HG03439 (cell line): ENCODE data around the gene CD59.
"Not testable (repeated sequence)": the region's sequence is repeated elsewhere in the genome, so short reads cannot be mapped to it uniquely, and the experiment has no call there.

Experiments
- ATAC-seq: cut with Tn5 transposase; IDR thresholded peaks from one replicate; pipeline ENCODE4 v1.9.1; 2021; ENCODE audit warnings: mild to moderate bottlenecking, moderate library complexity; ENCODE audit not compliant: unreplicated experiment

Gene CD59

GRCh38 chr11:33669598-33670249 lies 66.5 kb downstream of the CD59 start:
- ATAC-seq, result no peak

- ATAC-seq, result no peak
Measured at GRCh38 chr11:33668951-33669596, 67.1 kb downstream of the CD59 start.

DNA sequence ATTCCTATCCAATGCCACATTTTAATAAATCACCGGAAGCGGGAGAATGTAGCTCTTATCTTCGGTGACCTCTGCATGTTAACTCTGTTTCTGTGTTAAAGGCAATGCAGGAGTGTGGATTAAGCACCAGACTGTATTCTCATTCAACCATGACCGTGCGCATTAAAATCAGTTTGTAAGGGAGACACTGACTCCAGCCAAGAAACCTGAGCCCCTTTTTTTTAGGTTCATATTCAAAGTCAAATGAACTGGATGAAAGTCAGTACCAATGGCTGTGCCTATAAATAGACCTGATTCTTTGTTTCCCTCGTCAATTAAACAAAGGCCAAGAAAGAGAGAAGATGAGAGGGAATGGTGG lies 67.8 kb downstream of the CD59 start:
- ATAC-seq, result no peak

DNA sequence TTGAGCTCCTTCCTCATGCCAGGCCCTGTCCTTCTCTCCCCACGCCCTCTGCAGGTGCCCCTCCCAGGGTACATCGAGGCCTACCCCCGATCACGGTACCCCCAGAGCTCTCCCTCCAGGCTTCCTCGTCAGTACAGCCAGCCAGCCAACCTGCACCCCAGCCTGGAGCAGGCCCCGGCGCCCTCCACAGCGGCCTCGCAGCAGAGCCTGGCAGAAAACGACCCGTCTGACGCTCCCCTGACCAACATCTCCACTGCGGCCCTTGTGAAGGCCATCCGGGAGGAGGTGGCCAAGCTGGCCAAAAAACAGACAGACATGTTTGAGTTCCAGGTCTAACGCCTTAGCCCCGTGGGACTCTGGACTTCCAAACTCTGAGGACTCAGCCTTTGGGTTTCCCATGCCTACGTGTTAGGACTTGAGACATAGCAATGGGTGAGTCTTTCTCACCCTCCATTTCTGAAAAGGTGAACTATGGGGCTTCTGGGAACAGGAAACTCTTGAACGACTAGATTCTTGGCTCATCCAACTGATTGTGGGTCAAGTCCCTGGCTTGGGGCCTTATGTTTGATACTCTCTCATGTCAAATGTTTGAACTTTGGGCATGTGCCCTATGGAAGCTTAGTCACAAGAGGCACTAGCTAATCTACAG lies 68.3 kb downstream of the CD59 start:
- no peak for ATAC-seq

GRCh38 chr11:33665350-33666106 lies 70.7 kb downstream of the CD59 start:
- no peak for ATAC-seq

DNA sequence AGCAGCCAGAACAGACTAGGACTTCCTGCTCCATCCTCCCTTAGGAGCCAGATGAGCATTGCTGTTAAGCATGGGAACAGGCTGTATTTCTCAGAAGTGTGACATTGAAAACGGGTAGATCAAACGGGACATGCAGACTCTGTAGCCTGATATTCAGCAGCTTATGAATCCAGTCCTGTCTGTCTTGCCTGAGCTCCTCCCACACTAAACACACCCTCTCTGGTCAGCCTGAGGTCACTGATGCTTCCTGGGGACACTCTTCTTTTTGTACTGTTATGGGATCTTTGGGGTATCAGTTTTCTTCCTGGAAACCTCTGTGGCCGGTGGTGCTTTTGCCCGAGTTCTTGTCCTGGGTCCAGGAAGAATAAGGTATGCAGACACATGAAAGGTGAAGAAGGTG lies 71.4 kb downstream of the CD59 start:
- no peak for ATAC-seq

GRCh38 chr11:33664166-33664565 lies 72.1 kb downstream of the CD59 start:
- ATAC-seq, result no peak

DNA sequence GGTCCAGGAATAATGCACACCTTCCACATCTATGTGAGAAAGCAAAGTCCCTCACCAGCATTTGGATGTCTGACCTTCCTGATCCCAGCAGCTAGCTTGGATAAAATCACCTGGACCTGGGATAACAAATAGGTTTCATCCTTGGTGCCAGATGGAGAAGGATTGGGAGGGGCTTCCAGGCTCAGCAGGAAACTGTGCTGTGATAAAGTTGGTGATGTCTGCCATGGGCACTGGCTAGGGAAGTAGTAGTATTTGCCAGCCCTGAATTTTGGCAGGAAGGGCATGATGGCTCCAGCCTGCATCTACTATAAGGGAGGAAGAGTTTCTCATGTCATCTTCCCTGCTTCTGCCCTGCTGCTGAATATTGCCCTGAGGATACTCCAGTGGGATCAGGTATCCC lies 73.1 kb downstream of the CD59 start:
- ATAC-seq, result no peak

DNA sequence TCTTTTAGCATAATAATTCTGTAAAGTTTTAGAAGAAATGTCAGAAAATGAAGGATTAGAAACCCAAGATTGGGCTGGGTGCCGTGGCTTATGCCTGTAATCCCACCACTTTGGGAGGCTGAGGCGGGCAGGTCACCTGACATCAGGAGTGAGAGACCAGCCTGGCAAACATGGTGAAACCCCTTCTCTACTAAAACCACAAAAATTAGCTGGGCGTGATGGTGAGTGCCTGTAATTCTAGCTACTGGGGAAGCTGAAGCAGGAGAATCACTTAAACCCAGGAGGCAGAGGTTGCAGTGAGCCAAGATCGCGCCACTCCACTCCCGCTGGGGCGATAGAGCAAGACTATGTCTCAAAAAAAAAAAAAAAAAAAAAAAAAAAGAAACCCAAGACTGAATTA lies 74.7 kb downstream of the CD59 start:
- not testable (repeated sequence) for ATAC-seq

DNA sequence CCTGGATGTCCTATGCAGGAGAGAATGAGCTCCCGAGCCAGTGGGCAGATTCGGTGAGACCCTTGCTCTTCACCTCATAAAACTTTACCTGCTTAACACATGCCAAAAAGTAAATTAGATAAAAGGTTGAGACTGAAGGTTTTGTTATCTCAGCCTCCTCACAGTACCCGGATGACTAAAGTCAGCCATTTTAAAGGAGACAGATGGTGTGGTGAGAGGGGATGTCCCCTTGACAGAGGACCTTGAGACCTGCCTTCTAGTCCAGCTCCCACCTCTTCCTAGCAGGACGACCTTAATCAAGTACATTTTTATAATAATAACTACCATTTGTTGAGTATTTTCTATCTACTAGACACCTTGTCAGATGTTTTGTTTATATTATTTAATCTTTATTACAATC lies 75.3 kb downstream of the CD59 start:
- ATAC-seq, result no peak

DNA sequence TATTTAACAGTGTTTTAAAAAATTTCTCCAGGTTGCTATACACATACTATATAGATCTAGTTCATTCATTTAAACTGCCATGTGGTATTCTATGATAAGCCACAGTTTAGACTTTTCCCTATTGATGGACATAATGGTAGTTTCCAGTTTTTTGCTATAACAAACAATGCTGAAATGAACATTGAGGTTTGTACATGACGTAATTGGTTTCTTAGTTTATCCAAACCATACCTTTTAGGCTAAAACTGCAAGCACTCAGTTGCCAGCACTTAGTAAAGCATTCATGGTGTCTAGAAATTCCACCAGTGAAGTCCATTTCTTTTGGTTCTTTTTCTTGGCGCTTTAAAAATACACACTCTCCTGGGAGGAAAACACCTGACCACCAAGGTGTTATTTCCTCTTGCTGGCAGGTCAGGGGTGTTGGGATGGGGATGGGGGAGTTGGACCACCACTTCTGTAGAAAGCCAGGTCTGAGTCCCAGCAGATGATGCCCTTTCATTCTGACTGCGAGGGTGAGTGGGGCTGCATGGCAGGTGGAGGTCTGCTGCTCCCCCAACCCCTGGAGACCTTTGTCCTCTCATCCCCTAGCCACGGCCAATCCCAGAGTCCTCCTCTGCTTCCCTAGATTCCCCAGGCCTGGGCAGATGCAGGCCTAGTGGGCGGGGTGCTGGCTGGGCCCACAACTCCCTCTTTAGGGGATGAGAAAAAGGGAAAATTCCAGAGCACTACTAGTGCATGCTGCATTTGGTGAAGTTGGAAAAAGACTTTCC lies 76.7 kb downstream of the CD59 start:
- no peak for ATAC-seq

- no peak for ATAC-seq
Measured at GRCh38 chr11:33658195-33658900, 77.9 kb downstream of the CD59 start.

DNA sequence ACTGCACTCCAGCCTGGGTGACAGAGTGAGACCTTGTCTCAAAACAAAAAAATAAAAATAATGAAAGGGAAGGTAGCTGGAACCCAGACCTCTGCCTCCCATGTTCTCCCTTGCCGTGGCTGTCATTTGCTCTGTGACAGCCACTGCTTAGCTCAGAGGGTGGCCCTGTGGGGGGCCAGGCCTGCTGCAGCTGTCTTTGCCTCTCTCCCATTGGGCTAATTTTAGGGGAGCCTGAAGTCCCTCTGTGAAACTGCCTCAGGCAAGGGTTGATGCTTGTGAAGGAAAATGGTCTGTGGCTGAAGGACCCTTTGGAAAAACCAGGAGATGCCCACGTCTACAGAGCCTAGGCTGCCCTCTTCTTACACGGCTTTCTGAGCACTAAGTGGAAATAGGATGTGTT lies 78.5 kb downstream of the CD59 start:
- ATAC-seq, result no peak

GRCh38 chr11:33656768-33657167 lies 79.5 kb downstream of the CD59 start:
- ATAC-seq, result no peak

- peak; percentile 62 for ATAC-seq
Measured at GRCh38 chr11:33655842-33656600, 80.2 kb downstream of the CD59 start.

DNA sequence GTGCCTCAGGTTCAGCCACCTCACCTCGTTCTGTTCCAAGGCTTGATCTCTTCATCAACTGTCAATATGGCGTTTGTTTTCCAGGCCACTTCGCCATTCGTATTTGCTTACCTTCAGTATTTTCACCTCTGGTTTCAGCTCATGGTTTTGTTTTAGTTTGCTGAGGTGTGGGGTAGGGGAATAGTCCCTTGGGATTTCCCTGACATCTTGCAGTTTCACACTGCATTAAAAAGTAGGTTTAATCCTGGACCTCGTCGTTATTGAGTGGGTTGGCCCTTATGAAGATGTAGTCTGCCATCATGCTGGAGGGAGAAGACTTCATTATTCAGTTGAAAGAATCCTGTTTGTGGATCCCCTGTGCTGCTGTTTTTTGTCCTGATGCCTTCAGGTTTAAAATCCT lies 81.6 kb downstream of the CD59 start:
- ATAC-seq, result no peak
